ENCODE data around the gene WDR41. TPM values are rescaled to one million over a fixed set of nuclear protein-coding genes. Genes with fewer than 3 reads are reported as not detected.

WDR41 gene
- total RNA-seq, 1 experiment from 2014 or later = 54.1 TPM

GRCh38 chr5:77398896-77399295, 93.2 kb downstream of the WDR41 start:
- BruUV-seq (replicated peaks) = no TSS peak

GRCh38 chr5:77398458-77398857, 93.7 kb downstream of the WDR41 start:
- Histone ChIP-seq H3K79me2 (ENCODE audit: insufficient read depth, low read length) (no peaks in the 10 kb centered on the region), H3K36me3 (ENCODE audit: control insufficient read depth in 1 of 2, insufficient read depth in 2 of 2, low read length in 2 of 2) (no peaks in the 10 kb centered on the region), H3K27me3 (ENCODE audit: insufficient read depth, low read length) (no peaks in the 10 kb centered on the region), H3K4me2 (ENCODE audit: low read length) (no peak overlapping the region), H3K9ac (ENCODE audit: low read length) (no peak overlapping the region), H4K20me1 (ENCODE audit: insufficient read depth) (no peaks in the 10 kb centered on the region), H3K4me3 (replicated peaks in 1 of 2; ENCODE audit: low read depth in 1 of 2, low read length in 2 of 2) (no peak overlapping the region), H3K27ac (ENCODE audit: low read depth, low read length) (no peak overlapping the region), H2AFZ (ENCODE audit: low read depth, low read length, poor library complexity, severe bottlenecking) (no peak overlapping the region), H3K4me1 (ENCODE audit: control insufficient read depth in 1 of 2, insufficient read depth in 2 of 2, low read length in 2 of 2) (no peaks in the 10 kb centered on the region), H3K9me3 (ENCODE audit: control insufficient read depth in 1 of 2, insufficient read depth in 1 of 2, low read depth in 1 of 2, low read length in 2 of 2) (no peaks in the 10 kb centered on the region), H3K9me2 (ENCODE audit: insufficient read depth) (no peaks in the 10 kb centered on the region)
- POLR2A ChIA-PET = no interaction called here
- RAD21 ChIA-PET (ENCODE audit: low non-redundant PET in 1 of 2, low total read pairs in 2 of 2, uncharacterized antibody in 2 of 2, unreplicated experiment in 2 of 2) = no interaction called here
- intact Hi-C loops (cut with micrococcal nuclease) = no loop called here
- no TSS peak for BruUV-seq (replicated peaks)
- ATAC-seq = no peak
- no peak for DNase-seq (ENCODE audit: low read depth, low spot score)
- CTCF ChIA-PET = no interaction called here
- no peak for TF ChIP-seq EZH2phosphoT487 (IDR thresholded peaks at IDR 0.05; ENCODE audit: borderline replicate concordance)
- no peak for TF ChIP-seq ZNF274 (IDR thresholded peaks at IDR 0.05; ENCODE audit: low read depth, low read length)
- TF ChIP-seq MAX (IDR thresholded peaks at IDR 0.05) = no peak
- no peak for TF ChIP-seq ZBTB33 (IDR thresholded peaks at IDR 0.05; ENCODE audit: extremely low read depth, insufficient replicate concordance, low read length)
- TF ChIP-seq ATF3 (IDR thresholded peaks at IDR 0.05) = no peak
- no peak for TF ChIP-seq SP1 (IDR thresholded peaks at IDR 0.05; ENCODE audit: low read depth)
- no peak for TF ChIP-seq SIN3A (IDR thresholded peaks at IDR 0.05; ENCODE audit: low read depth)
- TF ChIP-seq CEBPB (IDR thresholded peaks at IDR 0.05; ENCODE audit: low read depth) = no peak
- no peak for TF ChIP-seq CBX3 (IDR thresholded peaks at IDR 0.05; ENCODE audit: low read depth)
- no peak for TF ChIP-seq TCF7L2 (IDR thresholded peaks at IDR 0.05; ENCODE audit: borderline replicate concordance, extremely low read depth, insufficient read depth, insufficient read length)

More at GRCh38 chr5:77398896-77399295, 93.2 kb downstream of the WDR41 start:
- Histone ChIP-seq H3K27me3 (ENCODE audit: insufficient read depth, low read length) (no peaks in the 10 kb centered on the region), H3K27ac (ENCODE audit: low read depth, low read length) (no peak overlapping the region), H3K36me3 (ENCODE audit: control insufficient read depth in 1 of 2, insufficient read depth in 2 of 2, low read length in 2 of 2) (no peaks in the 10 kb centered on the region), H3K79me2 (ENCODE audit: insufficient read depth, low read length) (no peaks in the 10 kb centered on the region), H3K4me1 (ENCODE audit: control insufficient read depth in 1 of 2, insufficient read depth in 2 of 2, low read length in 2 of 2) (no peaks in the 10 kb centered on the region), H4K20me1 (ENCODE audit: insufficient read depth) (no peaks in the 10 kb centered on the region), H3K9ac (ENCODE audit: low read length) (no peak overlapping the region), H3K4me2 (ENCODE audit: low read length) (no peak overlapping the region), H2AFZ (ENCODE audit: low read depth, low read length, poor library complexity, severe bottlenecking) (no peak overlapping the region), H3K9me3 (ENCODE audit: control insufficient read depth in 1 of 2, insufficient read depth in 1 of 2, low read depth in 1 of 2, low read length in 2 of 2) (no peaks in the 10 kb centered on the region), H3K9me2 (ENCODE audit: insufficient read depth) (no peaks in the 10 kb centered on the region), H3K4me3 (replicated peaks in 1 of 2; ENCODE audit: low read depth in 1 of 2, low read length in 2 of 2) (no peak overlapping the region)
- no peak for DNase-seq (ENCODE audit: low read depth, low spot score)
- ATAC-seq = no peak
- CTCF ChIA-PET = no interaction called here
- RAD21 ChIA-PET (ENCODE audit: low non-redundant PET in 1 of 2, low total read pairs in 2 of 2, uncharacterized antibody in 2 of 2, unreplicated experiment in 2 of 2) = no interaction called here
- POLR2A ChIA-PET = no interaction called here
- intact Hi-C loops (cut with micrococcal nuclease) = no loop called here
- TF ChIP-seq ATF3 (IDR thresholded peaks at IDR 0.05) = no peak
- TF ChIP-seq JUND (IDR thresholded peaks at IDR 0.05) = no peak
- TF ChIP-seq YY1 (IDR thresholded peaks at IDR 0.05; ENCODE audit: extremely low read depth, insufficient replicate concordance, low read depth, low read length) = no peak
- TF ChIP-seq POLR2A (IDR thresholded peaks at IDR 0.05; ENCODE audit: borderline replicate concordance, extremely low read depth, insufficient read depth, insufficient read length) = no peak
- no peak for TF ChIP-seq ZBTB33 (IDR thresholded peaks at IDR 0.05; ENCODE audit: extremely low read depth, insufficient replicate concordance, low read length)

Data from HCT116 (cell line).